Stimulated activated CD8-positive, alpha-beta memory T cell treated with anti-CD3 and anti-CD28 coated beads, Interleukin-2, amount 100 ng/mL, for 48 hours (primary cell): ENCODE data around the gene WEE1.

Experiments used
- DNase-seq, 2 donors: peaks; one replicate each; pipeline ENCODE4 v3.0.0-alpha.2; 2020; ENCODE audit warnings: low read depth in 2 of 2

WEE1 gene

GRCh38 chr11:9566561-9567063 is 6.9 kb upstream of the WEE1 start:
- no peak for DNase-seq

GRCh38 chr11:9567401-9567800 is 6.1 kb upstream of the WEE1 start:
- DNase-seq: no peak

- DNase-seq: no peak
These were observed 5.2 kb upstream of the WEE1 start for GRCh38 chr11:9568161-9568853.

GRCh38 chr11:9568854-9569587 is 4.4 kb upstream of the WEE1 start:
- DNase-seq: no peak

- no peak for DNase-seq
These were observed 3.8 kb upstream of the WEE1 start for GRCh38 chr11:9569588-9570164.

GRCh38 chr11:9570313-9571025 is 3.0 kb upstream of the WEE1 start:
- no peak for DNase-seq

GRCh38 chr11:9571071-9571762 is 2.3 kb upstream of the WEE1 start:
- no peak for DNase-seq

- no peak for DNase-seq
These were observed 1.7 kb upstream of the WEE1 start for GRCh38 chr11:9571763-9572115.

GRCh38 chr11:9573775-9574621 is 528 bp downstream of the WEE1 start:
- no peak for DNase-seq

- peak in 1 of 2 donors; percentile 7 for DNase-seq
These were observed 1.3 kb downstream of the WEE1 start for GRCh38 chr11:9574622-9575259.

GRCh38 chr11:9575260-9576240 is 2.1 kb downstream of the WEE1 start:
- DNase-seq: no peak

GRCh38 chr11:9576701-9577381 is 3.4 kb downstream of the WEE1 start:
- no peak for DNase-seq

- no peak for DNase-seq
These were observed 4.1 kb downstream of the WEE1 start for GRCh38 chr11:9577556-9577955.

- DNase-seq: no peak
These were observed 7.4 kb downstream of the WEE1 start for GRCh38 chr11:9580894-9581293.

GRCh38 chr11:9581556-9582161 is 8.2 kb downstream of the WEE1 start:
- no peak for DNase-seq

GRCh38 chr11:9590717-9591116 is 17.2 kb downstream of the WEE1 start:
- no peak for DNase-seq

- DNase-seq: no peak
These were observed 21.0 kb downstream of the WEE1 start for GRCh38 chr11:9594267-9595046.
